Transverse colon (tissue), 4 donors: ENCODE results near the gene KRT85.

ENCODE experiments used
- EP300 ChIP-seq: sonication (generic); formaldehyde crosslinking; IDR thresholded peaks from one replicate; pipeline ENCODE4 v1.6.1; 2017; ENCODE audit warnings: antibody characterized with exemption, low read depth
- POLR2A ChIP-seq: fragments of 450-650 bp; IDR thresholded peaks from one replicate; pipeline ENCODE4 v1.6.1; 2016; ENCODE audit warnings: antibody characterized with exemption, mild to moderate bottlenecking, moderate library complexity
- POLR2AphosphoS5 ChIP-seq, 3 donors: sonication (generic); formaldehyde crosslinking; IDR thresholded peaks; one replicate each; pipeline ENCODE4 v1.6.1; 2016; ENCODE audit warnings: antibody characterized with exemption in 3 of 3
- TF ChIP-seq, protein P1 (sequence below), 5 experiments: fragments of 200-600 bp in 3 of 5; fragments of 450-650 bp in 2 of 5; sonication (generic) in 3 of 5; IDR thresholded peaks; 1 replicate in 2 of 5; 2 replicates in 3 of 5; pipeline ENCODE4 v1.5.1; 2016 to 2017; ENCODE audit warnings: antibody characterized with exemption in 5 of 5, inconsistent platforms in 3 of 5, mild to moderate bottlenecking in 2 of 5, moderate library complexity in 1 of 5

DNA sequence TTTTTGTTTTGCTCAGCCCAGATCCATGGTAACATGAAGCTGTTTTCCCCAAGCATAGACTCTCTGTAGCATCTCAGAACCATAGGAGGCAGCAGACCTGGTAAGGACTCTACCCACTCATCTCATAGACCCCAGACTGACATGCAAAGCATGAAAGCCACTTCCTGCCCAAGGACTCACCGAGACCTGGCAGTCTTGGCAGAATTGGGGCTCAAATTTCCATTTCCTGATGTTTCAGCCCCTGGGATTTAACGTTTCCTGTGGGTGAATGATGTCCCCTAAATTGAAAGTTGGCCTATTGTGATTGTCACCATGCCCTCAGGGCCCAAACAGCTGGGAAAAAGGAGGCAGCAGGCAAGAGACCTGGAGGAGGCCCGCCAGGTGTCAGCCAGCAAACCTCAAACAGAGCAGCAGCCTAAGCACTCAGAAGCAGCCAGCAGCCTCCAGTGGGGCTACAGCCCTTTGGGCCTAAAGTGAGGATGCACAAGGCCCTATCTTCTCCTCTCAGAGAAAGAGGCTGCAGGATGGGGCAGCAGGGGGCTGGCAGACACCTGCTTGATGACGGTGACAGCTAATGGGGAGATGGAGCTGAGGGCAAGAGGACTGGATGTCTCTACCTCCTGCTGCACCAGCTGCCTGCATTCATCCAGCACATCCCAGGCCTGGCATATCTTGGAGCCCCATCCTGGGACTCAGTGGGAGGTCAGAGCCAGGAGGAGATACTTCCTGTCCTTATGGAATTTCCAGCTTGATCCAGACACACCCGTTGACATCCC lies 8.5 kb downstream of the KRT85 start:
- TF ChIP-seq, protein P1, sequence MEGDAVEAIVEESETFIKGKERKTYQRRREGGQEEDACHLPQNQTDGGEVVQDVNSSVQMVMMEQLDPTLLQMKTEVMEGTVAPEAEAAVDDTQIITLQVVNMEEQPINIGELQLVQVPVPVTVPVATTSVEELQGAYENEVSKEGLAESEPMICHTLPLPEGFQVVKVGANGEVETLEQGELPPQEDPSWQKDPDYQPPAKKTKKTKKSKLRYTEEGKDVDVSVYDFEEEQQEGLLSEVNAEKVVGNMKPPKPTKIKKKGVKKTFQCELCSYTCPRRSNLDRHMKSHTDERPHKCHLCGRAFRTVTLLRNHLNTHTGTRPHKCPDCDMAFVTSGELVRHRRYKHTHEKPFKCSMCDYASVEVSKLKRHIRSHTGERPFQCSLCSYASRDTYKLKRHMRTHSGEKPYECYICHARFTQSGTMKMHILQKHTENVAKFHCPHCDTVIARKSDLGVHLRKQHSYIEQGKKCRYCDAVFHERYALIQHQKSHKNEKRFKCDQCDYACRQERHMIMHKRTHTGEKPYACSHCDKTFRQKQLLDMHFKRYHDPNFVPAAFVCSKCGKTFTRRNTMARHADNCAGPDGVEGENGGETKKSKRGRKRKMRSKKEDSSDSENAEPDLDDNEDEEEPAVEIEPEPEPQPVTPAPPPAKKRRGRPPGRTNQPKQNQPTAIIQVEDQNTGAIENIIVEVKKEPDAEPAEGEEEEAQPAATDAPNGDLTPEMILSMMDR (IDR thresholded peaks at IDR 0.05): no peak
- TF ChIP-seq POLR2A: no peak
- TF ChIP-seq POLR2AphosphoS5 (IDR thresholded peaks at IDR 0.05): no peak
- TF ChIP-seq EP300: no peak
